ENCODE results near the gene CBLN4.

DNA sequence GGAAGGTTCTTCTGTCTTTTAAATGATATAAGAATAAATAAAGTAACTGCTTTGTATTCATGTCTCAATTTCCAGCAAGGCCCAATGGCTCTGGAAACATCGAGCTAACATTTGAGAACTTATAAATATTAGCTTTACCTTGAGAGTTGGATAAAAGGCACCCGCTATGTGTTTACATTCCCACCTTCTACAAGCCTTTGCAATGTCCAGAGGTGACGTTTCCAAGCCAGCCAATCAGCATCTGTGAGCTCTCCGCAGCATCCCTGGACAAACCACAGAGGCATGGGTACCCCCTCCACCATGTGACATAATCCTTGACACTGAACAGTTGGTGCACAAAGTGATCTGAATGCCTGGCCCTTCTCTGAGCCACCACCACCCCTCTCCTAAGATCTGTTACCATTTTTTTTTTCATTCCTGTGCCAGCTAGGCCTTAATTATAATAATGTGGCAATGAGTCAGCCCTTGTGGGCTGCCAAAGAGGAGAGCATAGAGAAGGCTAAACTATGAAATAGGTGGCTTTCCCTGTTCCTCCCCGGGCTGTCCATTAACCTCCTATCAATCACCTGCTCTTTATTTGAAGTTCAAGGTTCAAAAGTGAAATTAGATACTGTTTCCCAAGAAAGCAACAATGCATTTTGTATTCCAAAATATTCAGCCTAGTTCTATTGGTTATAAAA is 4.1 kb downstream of the CBLN4 start:
- TF ChIP-seq RFX5 (IDR thresholded peaks at IDR 0.05; ENCODE audit: borderline replicate concordance, low read depth, low read length) (no peak), NANOG (IDR thresholded peaks at IDR 0.05; ENCODE audit: insufficient read depth, low read depth, low read length, poor library complexity, severe bottlenecking) (no peak), RNF2 (IDR thresholded peaks at IDR 0.05; ENCODE audit: borderline replicate concordance, low read depth, low read length, missing control alignments, poor library complexity, severe bottlenecking) (no peak), SAP30 (IDR thresholded peaks at IDR 0.05; ENCODE audit: insufficient read depth, insufficient replicate concordance, low read length) (no peak), EP300 (IDR thresholded peaks at IDR 0.05; ENCODE audit: borderline replicate concordance in 1 of 2, low read depth in 2 of 2, low read length in 2 of 2) (no peak), CBX8 (IDR thresholded peaks at IDR 0.05; ENCODE audit: borderline replicate concordance, low read depth, low read length) (no peak)
- TF ChIP-seq, protein P1, sequence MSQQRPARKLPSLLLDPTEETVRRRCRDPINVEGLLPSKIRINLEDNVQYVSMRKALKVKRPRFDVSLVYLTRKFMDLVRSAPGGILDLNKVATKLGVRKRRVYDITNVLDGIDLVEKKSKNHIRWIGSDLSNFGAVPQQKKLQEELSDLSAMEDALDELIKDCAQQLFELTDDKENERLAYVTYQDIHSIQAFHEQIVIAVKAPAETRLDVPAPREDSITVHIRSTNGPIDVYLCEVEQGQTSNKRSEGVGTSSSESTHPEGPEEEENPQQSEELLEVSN (IDR thresholded peaks at IDR 0.05): no peak
- TF ChIP-seq, protein P2, sequence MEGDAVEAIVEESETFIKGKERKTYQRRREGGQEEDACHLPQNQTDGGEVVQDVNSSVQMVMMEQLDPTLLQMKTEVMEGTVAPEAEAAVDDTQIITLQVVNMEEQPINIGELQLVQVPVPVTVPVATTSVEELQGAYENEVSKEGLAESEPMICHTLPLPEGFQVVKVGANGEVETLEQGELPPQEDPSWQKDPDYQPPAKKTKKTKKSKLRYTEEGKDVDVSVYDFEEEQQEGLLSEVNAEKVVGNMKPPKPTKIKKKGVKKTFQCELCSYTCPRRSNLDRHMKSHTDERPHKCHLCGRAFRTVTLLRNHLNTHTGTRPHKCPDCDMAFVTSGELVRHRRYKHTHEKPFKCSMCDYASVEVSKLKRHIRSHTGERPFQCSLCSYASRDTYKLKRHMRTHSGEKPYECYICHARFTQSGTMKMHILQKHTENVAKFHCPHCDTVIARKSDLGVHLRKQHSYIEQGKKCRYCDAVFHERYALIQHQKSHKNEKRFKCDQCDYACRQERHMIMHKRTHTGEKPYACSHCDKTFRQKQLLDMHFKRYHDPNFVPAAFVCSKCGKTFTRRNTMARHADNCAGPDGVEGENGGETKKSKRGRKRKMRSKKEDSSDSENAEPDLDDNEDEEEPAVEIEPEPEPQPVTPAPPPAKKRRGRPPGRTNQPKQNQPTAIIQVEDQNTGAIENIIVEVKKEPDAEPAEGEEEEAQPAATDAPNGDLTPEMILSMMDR (IDR thresholded peaks at IDR 0.05; ENCODE audit: control extremely low read depth in 1 of 3, insufficient read depth in 1 of 3, low read depth in 1 of 3, low read length in 3 of 3): no peak

Data from H1 (cell line).